Nephron progenitor cell (in vitro differentiated cells): ENCODE results near the gene SEL1L3.

ENCODE experiments used
- DNase-seq: peaks from one replicate; pipeline ENCODE4 v3.0.0; 2021
- H3K27ac Mint-ChIP-seq: 2 replicates; pipeline ENCODE4 v1.8.0; 2021; ENCODE audit warnings: mild to moderate bottlenecking, moderate library complexity, mixed read lengths
- H3K27me3 Mint-ChIP-seq: 2 replicates; pipeline ENCODE4 v1.8.0; 2021; ENCODE audit warnings: mild to moderate bottlenecking, low read depth, mixed read lengths; ENCODE audit not compliant: poor library complexity
- H3K36me3 Mint-ChIP-seq: 2 replicates; pipeline ENCODE4 v1.8.0; 2021; ENCODE audit warnings: low read depth, mixed read lengths
- H3K4me1 Mint-ChIP-seq: 2 replicates; pipeline ENCODE4 v1.8.0; 2021; ENCODE audit warnings: mixed read lengths
- H3K4me3 Mint-ChIP-seq: 2 replicates; pipeline ENCODE4 v1.8.0; 2021; ENCODE audit warnings: mild to moderate bottlenecking, moderate library complexity, mixed read lengths
- H3K9me3 Mint-ChIP-seq: 2 replicates; pipeline ENCODE4 v1.8.0; 2021; ENCODE audit warnings: mild to moderate bottlenecking, moderate library complexity, mixed read lengths
- TF ChIP-seq, protein P1 (sequence below): fragments of 200-600 bp; sonication (generic); IDR thresholded peaks from 2 replicates; pipeline ENCODE4 v1.5.0; 2021; ENCODE audit warnings: antibody characterized with exemption

The SEL1L3 gene

DNA sequence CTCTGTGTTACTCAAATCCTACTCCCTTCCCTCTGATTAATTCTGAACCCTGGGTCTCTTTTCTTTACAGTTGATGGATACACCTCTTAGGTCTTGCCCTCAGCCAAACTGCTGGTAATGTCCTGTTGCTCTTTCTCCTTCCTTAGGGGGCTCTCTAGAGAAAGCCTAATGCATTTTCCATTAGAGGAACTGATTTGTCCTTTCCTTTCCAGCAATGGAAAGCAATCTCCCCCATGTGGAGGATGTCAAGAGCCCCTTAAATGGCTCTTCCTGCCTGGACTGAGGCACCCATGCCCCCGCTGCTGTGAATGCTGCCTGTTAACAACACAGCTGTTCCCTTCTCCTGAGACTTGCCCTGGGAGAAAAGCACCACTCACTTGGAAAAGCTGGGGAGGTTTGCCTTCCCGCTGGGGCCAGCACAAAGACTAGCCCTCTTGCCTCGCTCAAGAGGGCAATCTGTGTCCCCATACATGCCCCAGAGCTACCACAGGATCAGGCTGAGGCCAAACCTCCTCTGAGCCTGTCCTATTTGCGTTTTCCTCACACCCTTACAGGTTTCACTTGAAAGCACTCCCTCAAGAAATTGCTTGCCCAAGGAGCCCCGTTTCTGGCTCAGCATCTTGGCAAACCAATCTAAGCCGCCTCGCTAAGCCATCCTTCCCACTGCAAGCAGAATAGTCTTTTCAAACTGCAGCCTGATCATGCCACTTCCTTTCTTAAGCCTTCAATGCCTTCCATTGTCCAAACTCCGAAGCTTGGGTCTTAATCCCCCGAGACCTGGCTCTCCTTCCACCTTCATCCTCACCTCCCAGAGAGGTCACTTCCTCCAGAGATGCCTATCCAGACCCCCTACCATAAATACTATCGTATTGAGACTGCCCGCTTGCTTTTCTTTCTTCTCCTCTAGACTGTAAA, 28.0 kb upstream of the SEL1L3 start:
- Mint-ChIP-seq H3K27ac (peak overlapping the region; percentile 1), H3K9me3 (no peaks in the 10 kb centered on the region), H3K4me3 (no peak overlapping the region), H3K27me3 (peaks cover 3% of the 10 kb centered on the region), H3K36me3 (no peaks in the 10 kb centered on the region), H3K4me1 (peaks cover 30% of the 10 kb centered on the region)
- TF ChIP-seq, protein P1, sequence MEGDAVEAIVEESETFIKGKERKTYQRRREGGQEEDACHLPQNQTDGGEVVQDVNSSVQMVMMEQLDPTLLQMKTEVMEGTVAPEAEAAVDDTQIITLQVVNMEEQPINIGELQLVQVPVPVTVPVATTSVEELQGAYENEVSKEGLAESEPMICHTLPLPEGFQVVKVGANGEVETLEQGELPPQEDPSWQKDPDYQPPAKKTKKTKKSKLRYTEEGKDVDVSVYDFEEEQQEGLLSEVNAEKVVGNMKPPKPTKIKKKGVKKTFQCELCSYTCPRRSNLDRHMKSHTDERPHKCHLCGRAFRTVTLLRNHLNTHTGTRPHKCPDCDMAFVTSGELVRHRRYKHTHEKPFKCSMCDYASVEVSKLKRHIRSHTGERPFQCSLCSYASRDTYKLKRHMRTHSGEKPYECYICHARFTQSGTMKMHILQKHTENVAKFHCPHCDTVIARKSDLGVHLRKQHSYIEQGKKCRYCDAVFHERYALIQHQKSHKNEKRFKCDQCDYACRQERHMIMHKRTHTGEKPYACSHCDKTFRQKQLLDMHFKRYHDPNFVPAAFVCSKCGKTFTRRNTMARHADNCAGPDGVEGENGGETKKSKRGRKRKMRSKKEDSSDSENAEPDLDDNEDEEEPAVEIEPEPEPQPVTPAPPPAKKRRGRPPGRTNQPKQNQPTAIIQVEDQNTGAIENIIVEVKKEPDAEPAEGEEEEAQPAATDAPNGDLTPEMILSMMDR: no peak
- no peak for DNase-seq

- Mint-ChIP-seq H3K9me3 (no peaks in the 10 kb centered on the region), H3K36me3 (no peaks in the 10 kb centered on the region), H3K4me1 (peaks cover 37% of the 10 kb centered on the region), H3K27me3 (peaks cover 3% of the 10 kb centered on the region), H3K4me3 (no peak overlapping the region), H3K27ac (no peak overlapping the region)
- TF ChIP-seq, protein P1: no peak
- no peak for DNase-seq
Observed at GRCh38 chr4:25889589-25890503, 27.1 kb upstream of the SEL1L3 start.

DNA sequence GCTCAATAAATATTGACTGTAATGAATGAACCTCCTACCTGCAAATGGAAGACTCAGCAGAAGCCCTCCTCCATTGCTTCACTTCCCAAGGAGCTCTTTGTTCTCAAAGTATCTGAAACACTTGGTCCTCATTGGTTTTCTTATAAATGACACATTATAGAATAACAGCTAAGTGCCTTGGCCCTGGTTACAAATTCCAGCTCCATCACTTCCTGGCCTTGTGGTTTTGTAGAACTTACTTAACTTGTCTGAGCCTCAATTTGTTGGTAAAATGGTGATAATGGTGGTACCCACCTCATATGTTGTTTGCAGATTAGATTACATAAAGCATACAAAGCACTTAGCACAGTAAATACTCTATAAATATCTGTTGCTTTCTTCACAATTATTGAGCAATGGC, 26.0 kb upstream of the SEL1L3 start:
- peak overlapping the region; percentile 31 for H3K27ac Mint-ChIP-seq
- TF ChIP-seq, protein P1: no peak
- H3K36me3 Mint-ChIP-seq: no peaks in the 10 kb centered on the region
- peaks cover 48% of the 10 kb centered on the region for H3K4me1 Mint-ChIP-seq
- DNase-seq: no peak
- peaks cover 1% of the 10 kb centered on the region for H3K27me3 Mint-ChIP-seq
- no peaks in the 10 kb centered on the region for H3K9me3 Mint-ChIP-seq
- H3K4me3 Mint-ChIP-seq: no peak overlapping the region

DNA sequence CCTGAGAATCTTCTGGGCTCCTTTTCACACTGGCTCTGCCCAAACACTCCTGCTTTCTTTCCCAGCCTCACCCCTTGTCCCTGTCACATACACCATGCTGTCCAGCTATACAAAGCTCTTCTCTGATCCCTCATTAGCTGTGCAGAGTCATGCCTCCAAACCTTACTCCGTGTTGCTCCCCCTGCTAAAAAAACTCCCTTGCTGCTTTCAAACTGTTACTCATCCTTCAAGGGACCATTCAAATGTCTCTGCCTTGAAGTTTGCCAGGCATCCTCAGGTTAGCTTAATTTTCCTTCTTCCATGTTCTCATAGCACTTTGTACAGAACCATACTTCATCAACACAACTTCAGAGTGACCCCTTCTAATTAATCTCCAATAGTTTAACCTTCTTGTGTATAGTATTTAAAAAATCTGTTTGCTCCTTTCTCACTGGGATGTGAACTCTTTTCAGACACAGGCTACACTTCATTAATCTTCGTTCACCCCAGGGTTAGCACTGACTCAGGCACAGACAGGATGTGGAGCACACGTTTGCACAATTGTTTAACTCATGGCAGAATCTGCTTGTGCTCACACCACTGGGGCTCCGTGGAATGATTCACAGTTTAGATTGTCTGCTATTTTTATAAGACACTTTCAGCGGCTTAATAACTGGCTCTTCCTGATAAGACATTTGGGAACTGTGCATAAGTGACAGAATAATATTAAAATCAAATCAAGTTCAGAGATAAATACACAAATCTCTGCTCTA, 21.4 kb upstream of the SEL1L3 start:
- peaks cover 3% of the 10 kb centered on the region for H3K27me3 Mint-ChIP-seq
- H3K36me3 Mint-ChIP-seq: no peaks in the 10 kb centered on the region
- peak overlapping the region; percentile 90 for H3K27ac Mint-ChIP-seq
- H3K4me1 Mint-ChIP-seq: peaks cover 46% of the 10 kb centered on the region
- TF ChIP-seq, protein P1: no peak
- H3K4me3 Mint-ChIP-seq: peak overlapping the region; percentile 4
- no peaks in the 10 kb centered on the region for H3K9me3 Mint-ChIP-seq
- no peak for DNase-seq

- no peak for DNase-seq
- Mint-ChIP-seq H3K4me3 (no peak overlapping the region), H3K27me3 (peaks cover 3% of the 10 kb centered on the region), H3K36me3 (no peaks in the 10 kb centered on the region), H3K27ac (peak overlapping the region; percentile 90), H3K4me1 (peaks cover 52% of the 10 kb centered on the region), H3K9me3 (no peaks in the 10 kb centered on the region)
- TF ChIP-seq, protein P1: no peak
Observed at GRCh38 chr4:25883565-25883964, 20.8 kb upstream of the SEL1L3 start.
